G401 (cell line): Measurements from ENCODE around the gene NCMAP. TPM values are rescaled to one million over a fixed set of nuclear protein-coding genes. Genes with fewer than 3 reads are reported as not detected.
A peak's percentile ranks its signal among the peaks of the same experiment; 100 is the strongest.
"Not testable (repeated sequence)": the region's sequence is repeated elsewhere in the genome, so short reads cannot be mapped to it uniquely, and the experiment has no call there.

Experiments used
- DNase-seq: peaks from one replicate; pipeline ENCODE4 v3.0.0-alpha.2; 2015; ENCODE audit warnings: low spot score
- in situ Hi-C: cut with HindIII; loops from 2 replicates; pipeline ENCODE4 v1.10.0; 2016; ENCODE audit warnings: low sequenced_read_pairs, mixed read lengths
- total RNA-seq: library from RNA; depleted of rRNA; stranded (reverse); fragments of >200 nt; shearing (Covaris generic); gene quantifications from 2 replicates; pipeline ENCODE4 v1.2.3, GENCODE V29; 2014; rRNA removed

The NCMAP gene
- not detected in 2 replicates for total RNA-seq

- DNase-seq = no peak
- in situ Hi-C loops = no loop called here
These were observed at the start of gene NCMAP for GRCh38 chr1:24555591-24556413. Gene NCMAP (plus strand): TSS chr1:24556087. CDS start chr1:24595431, 39,344 bp downstream.

- in situ Hi-C loops = no loop called here
- peak; percentile 59 for DNase-seq
These were observed 49.1 kb upstream of the NCMAP start for GRCh38 chr1:24506691-24507381.

GRCh38 chr1:24507405-24507804 lies 48.5 kb upstream of the NCMAP start:
- in situ Hi-C loops = no loop called here

GRCh38 chr1:24508911-24509310 lies 47.0 kb upstream of the NCMAP start:
- in situ Hi-C loops = no loop called here
- DNase-seq = no peak

More at GRCh38 chr1:24507405-24507804, 48.5 kb upstream of the NCMAP start:
- no peak for DNase-seq

- in situ Hi-C loops = no loop called here
- peak; percentile 82 for DNase-seq
These were observed 42.2 kb upstream of the NCMAP start for GRCh38 chr1:24513706-24514105.

- peak; percentile 31 for DNase-seq
- in situ Hi-C loops = no loop called here
These were observed 40.9 kb upstream of the NCMAP start for GRCh38 chr1:24514946-24515345.

- in situ Hi-C loops = not testable (repeated sequence)
- DNase-seq = peak; percentile 81
These were observed 40.1 kb upstream of the NCMAP start for GRCh38 chr1:24515671-24516209.

- peak; percentile 69 for DNase-seq
- in situ Hi-C loops = no loop called here
These were observed 39.4 kb upstream of the NCMAP start for GRCh38 chr1:24516506-24516905.

- DNase-seq = no peak
- in situ Hi-C loops = no loop called here
These were observed 38.0 kb upstream of the NCMAP start for GRCh38 chr1:24517898-24518297.

- in situ Hi-C loops, DNase-seq: not testable (repeated sequence)
These were observed 35.6 kb upstream of the NCMAP start for GRCh38 chr1:24520282-24520681.

- no peak for DNase-seq
- in situ Hi-C loops = no loop called here
These were observed 30.3 kb upstream of the NCMAP start for GRCh38 chr1:24525606-24526005.

- in situ Hi-C loops = no loop called here
- DNase-seq = no peak
These were observed 29.8 kb upstream of the NCMAP start for GRCh38 chr1:24526045-24526444.

- in situ Hi-C loops = no loop called here
- no peak for DNase-seq
These were observed 28.8 kb upstream of the NCMAP start for GRCh38 chr1:24526940-24527542.

- in situ Hi-C loops = no loop called here
- no peak for DNase-seq
These were observed 27.1 kb upstream of the NCMAP start for GRCh38 chr1:24528744-24529143.

- DNase-seq, in situ Hi-C loops: not testable (repeated sequence)
These were observed 26.6 kb upstream of the NCMAP start for GRCh38 chr1:24529292-24529691.

- in situ Hi-C loops = no loop called here
- no peak for DNase-seq
These were observed 20.9 kb upstream of the NCMAP start for GRCh38 chr1:24535021-24535424.

- in situ Hi-C loops = no loop called here
- no peak for DNase-seq
These were observed 20.1 kb upstream of the NCMAP start for GRCh38 chr1:24535778-24536177.

- DNase-seq = no peak
- in situ Hi-C loops = no loop called here
These were observed 19.5 kb upstream of the NCMAP start for GRCh38 chr1:24536391-24536840.

- DNase-seq = no peak
- in situ Hi-C loops = no loop called here
These were observed 15.6 kb upstream of the NCMAP start for GRCh38 chr1:24540051-24540905.
